ENCODE results near the gene RFPL2.
"Not testable (repeated sequence)": the region's sequence is repeated elsewhere in the genome, so short reads cannot be mapped to it uniquely, and the experiment has no call there.

Gene RFPL2

GRCh38 chr22:32205974-32206773 lies 1.3 kb upstream of the RFPL2 start:
- no peak for DNase-seq

GRCh38 chr22:32204040-32204855 lies 625 bp downstream of the RFPL2 start:
- DNase-seq: no peak

- no peak for DNase-seq
Observed at GRCh38 chr22:32203181-32204039, 1.5 kb downstream of the RFPL2 start.

- no peak for DNase-seq
Observed at GRCh38 chr22:32202539-32203180, 2.2 kb downstream of the RFPL2 start.

GRCh38 chr22:32202161-32202538 lies 2.7 kb downstream of the RFPL2 start:
- DNase-seq: no peak

- DNase-seq: no peak
Observed at GRCh38 chr22:32200752-32201151, 4.1 kb downstream of the RFPL2 start.

GRCh38 chr22:32199961-32200360 lies 4.9 kb downstream of the RFPL2 start:
- DNase-seq: no peak

- DNase-seq: no peak
Observed at GRCh38 chr22:32199341-32199740, 5.5 kb downstream of the RFPL2 start.

- DNase-seq: not testable (repeated sequence)
Observed at GRCh38 chr22:32197553-32198226, 7.2 kb downstream of the RFPL2 start.

- not testable (repeated sequence) for DNase-seq
Observed at GRCh38 chr22:32195900-32196299, 9.0 kb downstream of the RFPL2 start.

GRCh38 chr22:32193346-32193745 lies 11.5 kb downstream of the RFPL2 start:
- not testable (repeated sequence) for DNase-seq

- not testable (repeated sequence) for DNase-seq
Observed at GRCh38 chr22:32191021-32191420, 13.9 kb downstream of the RFPL2 start.

- no peak for DNase-seq
Observed at GRCh38 chr22:32185821-32186220, 19.1 kb downstream of the RFPL2 start.

GRCh38 chr22:32183625-32184024 lies 21.2 kb downstream of the RFPL2 start:
- DNase-seq: no peak

- no peak for DNase-seq
Observed at GRCh38 chr22:32181043-32181442, 23.8 kb downstream of the RFPL2 start.

- no peak for DNase-seq
Observed at GRCh38 chr22:32177221-32177765, 27.6 kb downstream of the RFPL2 start.

GRCh38 chr22:32175683-32176644 lies 28.9 kb downstream of the RFPL2 start:
- DNase-seq: no peak

GRCh38 chr22:32175115-32175514 lies 29.8 kb downstream of the RFPL2 start:
- no peak for DNase-seq

GRCh38 chr22:32165681-32166080 lies 39.2 kb downstream of the RFPL2 start:
- no peak for DNase-seq

GRCh38 chr22:32164075-32164860 lies 40.6 kb downstream of the RFPL2 start:
- DNase-seq: peak; percentile 19

Measured in KG1 (cell line).